Left ventricle myocardium inferior (tissue), 1 donor: ENCODE measurements around the gene CTSS. TPM values are rescaled to one million over a fixed set of nuclear protein-coding genes. Genes with fewer than 3 reads are reported as not detected.

Experiments
- DNase-seq: peaks from one replicate; pipeline ENCODE4 v3.0.0-alpha.2; 2020
- H3K27ac ChIP-seq: fragments of 200-600 bp; replicated peaks from 2 replicates; pipeline ENCODE4 v1.8.0; 2021
- H3K27me3 ChIP-seq: fragments of 200-600 bp; 2 replicates; pipeline ENCODE4 v1.8.0; 2021; ENCODE audit warnings: low read depth
- H3K36me3 ChIP-seq: fragments of 200-600 bp; 2 replicates; pipeline ENCODE4 v1.8.0; 2021
- H3K4me1 ChIP-seq: fragments of 200-600 bp; 2 replicates; pipeline ENCODE4 v1.8.0; 2021
- H3K4me3 ChIP-seq: fragments of 200-600 bp; 2 replicates; pipeline ENCODE4 v1.8.0; 2021; ENCODE audit warnings: mild to moderate bottlenecking, moderate library complexity
- H3K9me3 ChIP-seq: fragments of 200-600 bp; replicated peaks from 2 replicates; pipeline ENCODE4 v1.8.0; 2021
- CTCF ChIP-seq: fragments of 200-600 bp; IDR thresholded peaks from 2 replicates; pipeline ENCODE4 v1.8.0; 2021; ENCODE audit warnings: antibody characterized with exemption, mild to moderate bottlenecking, borderline replicate concordance
- intact Hi-C: fragments of 100-400 bp; cut with micrococcal nuclease; formaldehyde crosslinking; loops from one replicate; pipeline ENCODE4 v1.11.0; 2022
- total RNA-seq: library from RNA; stranded (reverse); fragmentation: NEBNext Ultra II Directional; extraction: Animal tissue kit (Norgen Biotek cat#: 25700); gene quantifications from one replicate; pipeline ENCODE4 v1.2.1, GENCODE V29; 2021
- donor health status: DM: no; HTN: yes; CAD: no; lungs with severe emphysema.

Gene CTSS
- total RNA-seq, 1 donor from 2014 or later = 27.5 TPM

GRCh38 chr1:150748878-150749719, 16.5 kb downstream of the CTSS start:
- H3K36me3 ChIP-seq = peaks cover 19% of the 10 kb centered on the region

DNA sequence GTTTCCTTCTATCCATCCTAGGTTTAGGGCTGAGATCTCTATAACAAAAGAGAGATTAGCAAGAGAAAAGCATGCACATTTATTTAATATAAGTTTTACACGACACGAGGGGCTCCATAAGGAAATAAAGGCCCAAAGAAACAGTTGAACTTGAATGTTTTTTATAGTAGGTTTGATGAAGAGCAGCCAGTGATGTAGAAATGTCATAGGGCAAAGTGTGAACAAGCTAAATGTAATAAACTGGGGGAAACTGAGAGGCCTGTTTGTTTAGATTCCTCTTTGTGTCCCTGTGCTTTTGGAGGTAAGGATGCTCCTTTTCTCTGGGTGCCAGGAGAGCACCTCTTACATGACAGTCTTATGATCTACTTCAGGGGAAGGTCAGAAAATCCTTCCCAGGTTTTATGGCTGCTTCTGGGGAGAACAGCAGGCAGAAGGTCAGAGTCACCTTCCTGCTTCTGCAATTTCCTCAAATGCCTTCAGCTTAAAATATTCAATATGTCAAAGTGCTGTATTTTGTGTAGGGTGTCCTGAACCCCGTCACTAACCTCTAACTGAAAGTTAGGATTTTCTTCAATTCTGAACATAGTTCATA, 35.4 kb downstream of the CTSS start:
- no peak overlapping the region for H3K27ac ChIP-seq
- H3K9me3 ChIP-seq = no peaks in the 10 kb centered on the region
- H3K36me3 ChIP-seq = no peaks in the 10 kb centered on the region
- no peak overlapping the region for H3K4me3 ChIP-seq
- DNase-seq = no peak
- no peak for TF ChIP-seq CTCF
- intact Hi-C loops = no loop called here
- H3K27me3 ChIP-seq = no peaks in the 10 kb centered on the region
- no peaks in the 10 kb centered on the region for H3K4me1 ChIP-seq

More at GRCh38 chr1:150748878-150749719, 16.5 kb downstream of the CTSS start:
- H3K27me3 ChIP-seq = no peaks in the 10 kb centered on the region
- no peak for DNase-seq
- H3K4me1 ChIP-seq = no peaks in the 10 kb centered on the region
- H3K9me3 ChIP-seq = no peaks in the 10 kb centered on the region
- no peak overlapping the region for H3K4me3 ChIP-seq
- no peak for TF ChIP-seq CTCF
- intact Hi-C loops = no loop called here
- H3K27ac ChIP-seq = no peak overlapping the region

DNA sequence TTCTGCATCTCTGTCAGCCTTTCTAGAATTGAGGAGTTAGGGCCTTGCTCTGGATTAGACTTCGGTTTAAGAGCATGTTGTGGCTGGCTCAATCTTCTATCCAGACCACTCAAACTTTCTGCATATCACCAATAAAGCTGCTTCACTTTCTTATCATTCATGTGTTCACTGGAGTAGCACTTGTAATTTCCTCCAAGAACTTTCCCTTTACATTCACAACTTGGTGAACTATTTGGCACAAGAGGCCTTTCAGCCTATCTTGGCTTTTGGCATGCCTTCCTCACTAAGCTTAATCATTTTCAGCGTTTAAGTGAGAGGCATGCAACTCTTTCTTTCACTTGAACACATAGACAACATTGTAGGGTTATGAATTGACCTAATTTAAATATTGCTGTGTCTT, 41.2 kb downstream of the CTSS start:
- Histone ChIP-seq H3K27ac (no peak overlapping the region), H3K27me3 (no peaks in the 10 kb centered on the region), H3K9me3 (peaks cover 6% of the 10 kb centered on the region), H3K4me1 (no peaks in the 10 kb centered on the region), H3K4me3 (no peak overlapping the region), H3K36me3 (no peaks in the 10 kb centered on the region)
- no peak for TF ChIP-seq CTCF
- DNase-seq = no peak
- intact Hi-C loops = no loop called here

DNA sequence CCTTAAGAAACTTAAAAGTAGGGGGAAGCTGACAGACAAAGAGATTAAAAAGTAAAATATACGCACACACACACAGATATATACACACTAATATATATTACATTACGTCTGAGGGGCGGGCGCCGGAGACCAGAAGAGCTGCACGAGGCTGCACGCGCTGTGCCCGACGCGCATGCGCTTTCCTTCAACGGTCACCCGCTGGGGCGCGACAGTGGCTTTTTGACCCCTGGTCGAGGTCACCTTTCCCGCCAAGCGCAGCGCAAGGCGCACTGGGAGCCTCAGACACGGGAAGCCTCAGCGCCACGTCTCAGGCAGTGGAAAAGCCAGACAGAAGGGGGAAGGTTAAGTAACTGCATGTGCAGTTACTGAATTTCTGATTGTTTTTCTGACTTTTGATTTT, 44.9 kb downstream of the CTSS start, which contains the start of gene HORMAD1:
TSS of gene HORMAD1 (minus strand) at position 193 of the 400 bp plus-strand sequence. CDS start 1,390 bp downstream, outside the sequence.
- no peak within 1 kb of the TSS for H3K4me3 ChIP-seq
- no peaks in the 10 kb centered on the region for H3K27me3 ChIP-seq
- DNase-seq = no peak
- intact Hi-C loops = no loop called here
- TF ChIP-seq CTCF = no peak
- no peaks in the 10 kb centered on the region for H3K36me3 ChIP-seq
- no peaks in the 10 kb centered on the region for H3K4me1 ChIP-seq
- H3K9me3 ChIP-seq = peaks cover 6% of the 10 kb centered on the region
- no peak within 1 kb of the TSS for H3K27ac ChIP-seq

- DNase-seq = no peak
- H3K27me3 ChIP-seq = no peaks in the 10 kb centered on the region
- no peaks in the 10 kb centered on the region for H3K4me1 ChIP-seq
- H3K4me3 ChIP-seq = no peak overlapping the region
- no peak for TF ChIP-seq CTCF
- intact Hi-C loops = no loop called here
- H3K9me3 ChIP-seq = peaks cover 6% of the 10 kb centered on the region
- no peak overlapping the region for H3K27ac ChIP-seq
- H3K36me3 ChIP-seq = no peaks in the 10 kb centered on the region
Measured at GRCh38 chr1:150720098-150720497, 45.5 kb downstream of the CTSS start.
